HEK293 (cell line): Measurements from ENCODE around the gene CNN2.

Experiments used
- FEZF1 ChIP-seq: fragments of 450-650 bp; formaldehyde crosslinking; IDR thresholded peaks from 2 replicates; pipeline ENCODE4 v1.5.1; 2016; ENCODE audit warnings: missing biosample characterization, missing genetic modification characterization
- GLI2 ChIP-seq: fragments of 450-650 bp; formaldehyde crosslinking; IDR thresholded peaks from 2 replicates; pipeline ENCODE4; 2017; ENCODE audit warnings: missing biosample characterization, missing genetic modification characterization, low read depth, borderline replicate concordance
- GLIS1 ChIP-seq: fragments of 450-650 bp; formaldehyde crosslinking; IDR thresholded peaks from 2 replicates; pipeline ENCODE4 v1.5.1; 2016; ENCODE audit warnings: missing biosample characterization, missing genetic modification characterization
- GLIS2 ChIP-seq: fragments of 450-650 bp; formaldehyde crosslinking; IDR thresholded peaks from 2 replicates; pipeline ENCODE4 v1.5.1; 2016; ENCODE audit warnings: missing biosample characterization, missing genetic modification characterization
- IKZF3 ChIP-seq: fragments of 450-650 bp; IDR thresholded peaks from 2 replicates; pipeline ENCODE4 v1.5.0; 2018; ENCODE audit warnings: missing biosample characterization, mild to moderate bottlenecking, missing genetic modification characterization, moderate library complexity
- KLF9 ChIP-seq: fragments of 450-650 bp; formaldehyde crosslinking; IDR thresholded peaks from 2 replicates; pipeline ENCODE4 v1.5.1; 2016; ENCODE audit warnings: missing biosample characterization, missing genetic modification characterization, low read depth
- OSR2 ChIP-seq: fragments of 450-650 bp; formaldehyde crosslinking; IDR thresholded peaks from 2 replicates; pipeline ENCODE4 v1.5.1; 2016; ENCODE audit warnings: missing biosample characterization, missing genetic modification characterization
- OVOL3 ChIP-seq: fragments of 450-650 bp; formaldehyde crosslinking; IDR thresholded peaks from 2 replicates; pipeline ENCODE4 v1.5.1; 2016; ENCODE audit warnings: missing biosample characterization, missing genetic modification characterization
- PRDM1 ChIP-seq: fragments of 450-650 bp; formaldehyde crosslinking; IDR thresholded peaks from 2 replicates; pipeline ENCODE4; 2016; ENCODE audit warnings: missing biosample characterization, missing genetic modification characterization
- SCRT2 ChIP-seq: fragments of 450-650 bp; formaldehyde crosslinking; IDR thresholded peaks from 2 replicates; pipeline ENCODE4 v1.5.1; 2016; ENCODE audit warnings: missing biosample characterization, missing genetic modification characterization
- SP7 ChIP-seq: fragments of 450-650 bp; formaldehyde crosslinking; IDR thresholded peaks from 2 replicates; pipeline ENCODE4 v1.5.1; 2016; ENCODE audit warnings: missing biosample characterization, missing genetic modification characterization
- YY1 ChIP-seq: fragments of 450-650 bp; formaldehyde crosslinking; IDR thresholded peaks from 2 replicates; pipeline ENCODE4 v1.5.1; 2018; ENCODE audit warnings: missing biosample characterization, missing genetic modification characterization
- ZIC2 ChIP-seq: fragments of 450-650 bp; formaldehyde crosslinking; IDR thresholded peaks from 2 replicates; pipeline ENCODE4 v1.5.1; 2016; ENCODE audit warnings: missing biosample characterization, missing genetic modification characterization
- ZNF140 ChIP-seq: fragments of 450-650 bp; formaldehyde crosslinking; IDR thresholded peaks from 2 replicates; pipeline ENCODE4 v1.5.1; 2016; ENCODE audit warnings: missing biosample characterization, missing genetic modification characterization
- ZNF2 ChIP-seq: fragments of 450-650 bp; formaldehyde crosslinking; IDR thresholded peaks from 2 replicates; pipeline ENCODE4 v1.5.1; 2016; ENCODE audit warnings: missing biosample characterization, missing genetic modification characterization
- ZNF223 ChIP-seq: fragments of 450-650 bp; formaldehyde crosslinking; IDR thresholded peaks from 2 replicates; pipeline ENCODE4 v1.5.1; 2016; ENCODE audit warnings: missing biosample characterization, missing genetic modification characterization
- ZNF274 ChIP-seq, 2 experiments: fragments of 200-500 bp in 1 of 2; fragments of 450-650 bp in 1 of 2; sonication (Bioruptor generic) in 1 of 2; formaldehyde crosslinking in 1 of 2; IDR thresholded peaks; 2 replicates each; pipeline versions ENCODE4 v1.5.1 to v1.6.1; 2014 to 2016; ENCODE audit warnings: borderline replicate concordance in 1 of 2, inconsistent platforms in 1 of 2, low read length in 1 of 2, missing biosample characterization in 1 of 2, missing genetic modification characterization in 1 of 2
- ZNF341 ChIP-seq: fragments of 450-650 bp; formaldehyde crosslinking; IDR thresholded peaks from 2 replicates; pipeline ENCODE4; 2016; ENCODE audit warnings: low read depth, missing biosample characterization, missing genetic modification characterization
- ZNF423 ChIP-seq: fragments of 450-650 bp; formaldehyde crosslinking; IDR thresholded peaks from 2 replicates; pipeline ENCODE4 v1.5.1; 2016; ENCODE audit warnings: missing biosample characterization, missing genetic modification characterization
- ZNF544 ChIP-seq: fragments of 450-650 bp; formaldehyde crosslinking; IDR thresholded peaks from 2 replicates; pipeline ENCODE4 v1.5.0; 2017; ENCODE audit warnings: missing biosample characterization, missing genetic modification characterization
- ZNF664 ChIP-seq: fragments of 450-650 bp; formaldehyde crosslinking; IDR thresholded peaks from 2 replicates; pipeline ENCODE4 v1.5.1; 2016; ENCODE audit warnings: missing biosample characterization, missing genetic modification characterization
- ZNF701 ChIP-seq: fragments of 450-650 bp; formaldehyde crosslinking; IDR thresholded peaks from 2 replicates; pipeline ENCODE4 v1.5.1; 2016; ENCODE audit warnings: missing biosample characterization, missing genetic modification characterization
- ZNF76 ChIP-seq: fragments of 450-650 bp; formaldehyde crosslinking; IDR thresholded peaks from 2 replicates; pipeline ENCODE4; 2016; ENCODE audit warnings: low read depth, missing biosample characterization, missing genetic modification characterization, borderline replicate concordance
- ZNF792 ChIP-seq: fragments of 450-650 bp; formaldehyde crosslinking; IDR thresholded peaks from 2 replicates; pipeline ENCODE4 v1.5.1; 2016; ENCODE audit warnings: missing biosample characterization, missing genetic modification characterization
- TF ChIP-seq, protein P1 (sequence below): sonication (generic); formaldehyde crosslinking; IDR thresholded peaks from 2 replicates; pipeline ENCODE4 v1.8.1; 2022; ENCODE audit warnings: mild to moderate bottlenecking, moderate library complexity, missing genetic modification reagents
- TF ChIP-seq, protein P2 (sequence below): fragments of 450-650 bp; IDR thresholded peaks from 2 replicates; pipeline ENCODE4 v1.5.1; 2018; ENCODE audit warnings: missing biosample characterization, missing genetic modification characterization
- TF ChIP-seq, protein P3 (sequence below): fragments of 450-650 bp; formaldehyde crosslinking; IDR thresholded peaks from 2 replicates; pipeline ENCODE4 v1.5.1; 2016; ENCODE audit warnings: missing biosample characterization, missing genetic modification characterization, borderline replicate concordance
- TF ChIP-seq, protein P4 (sequence below): fragments of 450-650 bp; formaldehyde crosslinking; IDR thresholded peaks from 2 replicates; pipeline ENCODE4 v1.5.1; 2016; ENCODE audit warnings: missing biosample characterization, missing genetic modification characterization
- TF ChIP-seq, protein P5 (sequence below): fragments of 450-650 bp; formaldehyde crosslinking; IDR thresholded peaks from 2 replicates; pipeline ENCODE4 v1.5.1; 2016; ENCODE audit warnings: missing biosample characterization, missing genetic modification characterization

CNN2 gene

DNA sequence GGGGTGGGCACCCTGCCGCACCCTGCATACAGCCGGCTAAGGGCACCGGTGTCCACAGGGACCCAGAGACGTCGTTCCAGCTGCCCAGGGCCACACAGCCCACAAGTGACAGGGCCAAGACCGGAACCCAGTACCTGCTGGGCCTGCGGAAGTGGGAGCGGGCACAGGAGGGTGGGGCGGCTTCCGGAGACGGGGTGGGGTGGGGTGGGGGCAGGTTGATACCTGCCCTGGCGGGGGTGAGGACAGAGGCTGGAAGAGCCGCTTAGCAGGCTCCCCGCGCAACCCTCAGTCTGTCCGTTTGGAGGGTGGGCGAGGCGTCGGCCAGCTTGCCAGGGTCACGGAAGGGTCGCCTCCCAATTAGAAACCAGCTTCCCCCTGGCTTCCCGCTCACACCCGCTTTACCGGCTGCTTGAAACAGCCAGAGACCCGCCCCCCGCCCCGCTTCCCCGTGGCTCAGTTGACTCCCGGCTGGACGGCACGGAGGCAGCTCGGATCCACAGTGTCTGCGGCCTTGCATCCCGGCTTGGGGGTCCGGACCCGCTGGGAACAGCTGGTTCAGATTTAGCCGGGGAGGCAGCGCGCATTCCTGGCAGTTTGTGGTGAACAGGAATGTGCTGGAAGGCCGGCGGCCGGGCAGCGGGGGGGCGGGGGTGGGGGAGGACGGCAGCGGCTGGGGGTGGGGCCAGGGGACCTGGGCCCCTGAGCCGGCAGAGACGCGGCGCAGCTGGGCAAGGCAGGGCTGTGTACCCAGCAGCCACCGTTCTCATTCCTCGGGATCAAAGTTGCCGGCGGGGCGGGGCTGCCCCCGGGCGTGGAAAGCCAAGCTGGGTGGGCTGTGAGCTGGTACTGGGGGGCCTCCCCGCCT is 1.9 kb downstream of the CNN2 start (continued):
- TF ChIP-seq ZNF76 (tag by site-specific recombination) (no peak; the same call in 1 of the 2 replicates), IKZF3 (peak; percentile 83), ZNF341 (tag by site-specific recombination) (peak; percentile 100), ZNF792 (tag by site-specific recombination) (no peak), GLIS1 (peak; percentile 99), SCRT2 (tag by site-specific recombination) (no peak), ZNF423 (no peak), ZNF544 (no peak), SP7 (tag by site-specific recombination) (peak; percentile 72), KLF9 (tag by site-specific recombination) (peak; percentile 50), YY1 (tag by site-specific recombination) (no peak), ZNF2 (tag by site-specific recombination) (no peak), ZNF664 (tag by site-specific recombination) (no peak), OVOL3 (no peak), ZNF223 (no peak), ZNF140 (tag by site-specific recombination) (no peak), PRDM1 (tag by site-specific recombination) (no peak), ZIC2 (peak; percentile 100), ZNF701 (tag by site-specific recombination) (no peak), FEZF1 (tag by site-specific recombination) (no peak), ZNF274 (IDR thresholded peaks at IDR 0.05; ENCODE audit: low read length) (no peak), ZNF274 (tag by site-specific recombination; IDR thresholded peaks at IDR 0.05; ENCODE audit: borderline replicate concordance) (no peak), OSR2 (peak; percentile 52; the same call in 1 of the 2 replicates), GLIS2 (tag by site-specific recombination) (peak; percentile 93), GLI2 (tag by site-specific recombination) (no peak)
- TF ChIP-seq, protein P1, sequence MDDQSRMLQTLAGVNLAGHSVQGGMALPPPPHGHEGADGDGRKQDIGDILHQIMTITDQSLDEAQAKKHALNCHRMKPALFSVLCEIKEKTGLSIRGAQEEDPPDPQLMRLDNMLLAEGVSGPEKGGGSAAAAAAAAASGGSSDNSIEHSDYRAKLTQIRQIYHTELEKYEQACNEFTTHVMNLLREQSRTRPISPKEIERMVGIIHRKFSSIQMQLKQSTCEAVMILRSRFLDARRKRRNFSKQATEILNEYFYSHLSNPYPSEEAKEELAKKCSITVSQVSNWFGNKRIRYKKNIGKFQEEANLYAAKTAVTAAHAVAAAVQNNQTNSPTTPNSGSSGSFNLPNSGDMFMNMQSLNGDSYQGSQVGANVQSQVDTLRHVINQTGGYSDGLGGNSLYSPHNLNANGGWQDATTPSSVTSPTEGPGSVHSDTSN, result no peak
- TF ChIP-seq, protein P2, sequence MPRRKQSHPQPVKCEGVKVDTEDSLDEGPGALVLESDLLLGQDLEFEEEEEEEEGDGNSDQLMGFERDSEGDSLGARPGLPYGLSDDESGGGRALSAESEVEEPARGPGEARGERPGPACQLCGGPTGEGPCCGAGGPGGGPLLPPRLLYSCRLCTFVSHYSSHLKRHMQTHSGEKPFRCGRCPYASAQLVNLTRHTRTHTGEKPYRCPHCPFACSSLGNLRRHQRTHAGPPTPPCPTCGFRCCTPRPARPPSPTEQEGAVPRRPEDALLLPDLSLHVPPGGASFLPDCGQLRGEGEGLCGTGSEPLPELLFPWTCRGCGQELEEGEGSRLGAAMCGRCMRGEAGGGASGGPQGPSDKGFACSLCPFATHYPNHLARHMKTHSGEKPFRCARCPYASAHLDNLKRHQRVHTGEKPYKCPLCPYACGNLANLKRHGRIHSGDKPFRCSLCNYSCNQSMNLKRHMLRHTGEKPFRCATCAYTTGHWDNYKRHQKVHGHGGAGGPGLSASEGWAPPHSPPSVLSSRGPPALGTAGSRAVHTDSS (tag by site-specific recombination), result no peak
- TF ChIP-seq, protein P3, sequence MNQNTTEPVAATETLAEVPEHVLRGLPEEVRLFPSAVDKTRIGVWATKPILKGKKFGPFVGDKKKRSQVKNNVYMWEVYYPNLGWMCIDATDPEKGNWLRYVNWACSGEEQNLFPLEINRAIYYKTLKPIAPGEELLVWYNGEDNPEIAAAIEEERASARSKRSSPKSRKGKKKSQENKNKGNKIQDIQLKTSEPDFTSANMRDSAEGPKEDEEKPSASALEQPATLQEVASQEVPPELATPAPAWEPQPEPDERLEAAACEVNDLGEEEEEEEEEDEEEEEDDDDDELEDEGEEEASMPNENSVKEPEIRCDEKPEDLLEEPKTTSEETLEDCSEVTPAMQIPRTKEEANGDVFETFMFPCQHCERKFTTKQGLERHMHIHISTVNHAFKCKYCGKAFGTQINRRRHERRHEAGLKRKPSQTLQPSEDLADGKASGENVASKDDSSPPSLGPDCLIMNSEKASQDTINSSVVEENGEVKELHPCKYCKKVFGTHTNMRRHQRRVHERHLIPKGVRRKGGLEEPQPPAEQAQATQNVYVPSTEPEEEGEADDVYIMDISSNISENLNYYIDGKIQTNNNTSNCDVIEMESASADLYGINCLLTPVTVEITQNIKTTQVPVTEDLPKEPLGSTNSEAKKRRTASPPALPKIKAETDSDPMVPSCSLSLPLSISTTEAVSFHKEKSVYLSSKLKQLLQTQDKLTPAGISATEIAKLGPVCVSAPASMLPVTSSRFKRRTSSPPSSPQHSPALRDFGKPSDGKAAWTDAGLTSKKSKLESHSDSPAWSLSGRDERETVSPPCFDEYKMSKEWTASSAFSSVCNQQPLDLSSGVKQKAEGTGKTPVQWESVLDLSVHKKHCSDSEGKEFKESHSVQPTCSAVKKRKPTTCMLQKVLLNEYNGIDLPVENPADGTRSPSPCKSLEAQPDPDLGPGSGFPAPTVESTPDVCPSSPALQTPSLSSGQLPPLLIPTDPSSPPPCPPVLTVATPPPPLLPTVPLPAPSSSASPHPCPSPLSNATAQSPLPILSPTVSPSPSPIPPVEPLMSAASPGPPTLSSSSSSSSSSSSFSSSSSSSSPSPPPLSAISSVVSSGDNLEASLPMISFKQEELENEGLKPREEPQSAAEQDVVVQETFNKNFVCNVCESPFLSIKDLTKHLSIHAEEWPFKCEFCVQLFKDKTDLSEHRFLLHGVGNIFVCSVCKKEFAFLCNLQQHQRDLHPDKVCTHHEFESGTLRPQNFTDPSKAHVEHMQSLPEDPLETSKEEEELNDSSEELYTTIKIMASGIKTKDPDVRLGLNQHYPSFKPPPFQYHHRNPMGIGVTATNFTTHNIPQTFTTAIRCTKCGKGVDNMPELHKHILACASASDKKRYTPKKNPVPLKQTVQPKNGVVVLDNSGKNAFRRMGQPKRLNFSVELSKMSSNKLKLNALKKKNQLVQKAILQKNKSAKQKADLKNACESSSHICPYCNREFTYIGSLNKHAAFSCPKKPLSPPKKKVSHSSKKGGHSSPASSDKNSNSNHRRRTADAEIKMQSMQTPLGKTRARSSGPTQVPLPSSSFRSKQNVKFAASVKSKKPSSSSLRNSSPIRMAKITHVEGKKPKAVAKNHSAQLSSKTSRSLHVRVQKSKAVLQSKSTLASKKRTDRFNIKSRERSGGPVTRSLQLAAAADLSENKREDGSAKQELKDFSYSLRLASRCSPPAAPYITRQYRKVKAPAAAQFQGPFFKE, result no peak
- TF ChIP-seq, protein P4, sequence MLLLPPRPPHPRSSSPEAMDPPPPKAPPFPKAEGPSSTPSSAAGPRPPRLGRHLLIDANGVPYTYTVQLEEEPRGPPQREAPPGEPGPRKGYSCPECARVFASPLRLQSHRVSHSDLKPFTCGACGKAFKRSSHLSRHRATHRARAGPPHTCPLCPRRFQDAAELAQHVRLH, result no peak
- TF ChIP-seq, protein P5, sequence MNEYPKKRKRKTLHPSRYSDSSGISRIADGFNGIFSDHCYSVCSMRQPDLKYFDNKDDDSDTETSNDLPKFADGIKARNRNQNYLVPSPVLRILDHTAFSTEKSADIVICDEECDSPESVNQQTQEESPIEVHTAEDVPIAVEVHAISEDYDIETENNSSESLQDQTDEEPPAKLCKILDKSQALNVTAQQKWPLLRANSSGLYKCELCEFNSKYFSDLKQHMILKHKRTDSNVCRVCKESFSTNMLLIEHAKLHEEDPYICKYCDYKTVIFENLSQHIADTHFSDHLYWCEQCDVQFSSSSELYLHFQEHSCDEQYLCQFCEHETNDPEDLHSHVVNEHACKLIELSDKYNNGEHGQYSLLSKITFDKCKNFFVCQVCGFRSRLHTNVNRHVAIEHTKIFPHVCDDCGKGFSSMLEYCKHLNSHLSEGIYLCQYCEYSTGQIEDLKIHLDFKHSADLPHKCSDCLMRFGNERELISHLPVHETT (tag by site-specific recombination), result no peak
